Stromal cell of bone marrow (primary cell): ENCODE data around the gene SATB2.

Source experiments
- DNase-seq: peaks from one replicate; pipeline ENCODE4 v3.0.0-alpha.2; 2012; ENCODE audit warnings: low read depth

SATB2 gene

DNA sequence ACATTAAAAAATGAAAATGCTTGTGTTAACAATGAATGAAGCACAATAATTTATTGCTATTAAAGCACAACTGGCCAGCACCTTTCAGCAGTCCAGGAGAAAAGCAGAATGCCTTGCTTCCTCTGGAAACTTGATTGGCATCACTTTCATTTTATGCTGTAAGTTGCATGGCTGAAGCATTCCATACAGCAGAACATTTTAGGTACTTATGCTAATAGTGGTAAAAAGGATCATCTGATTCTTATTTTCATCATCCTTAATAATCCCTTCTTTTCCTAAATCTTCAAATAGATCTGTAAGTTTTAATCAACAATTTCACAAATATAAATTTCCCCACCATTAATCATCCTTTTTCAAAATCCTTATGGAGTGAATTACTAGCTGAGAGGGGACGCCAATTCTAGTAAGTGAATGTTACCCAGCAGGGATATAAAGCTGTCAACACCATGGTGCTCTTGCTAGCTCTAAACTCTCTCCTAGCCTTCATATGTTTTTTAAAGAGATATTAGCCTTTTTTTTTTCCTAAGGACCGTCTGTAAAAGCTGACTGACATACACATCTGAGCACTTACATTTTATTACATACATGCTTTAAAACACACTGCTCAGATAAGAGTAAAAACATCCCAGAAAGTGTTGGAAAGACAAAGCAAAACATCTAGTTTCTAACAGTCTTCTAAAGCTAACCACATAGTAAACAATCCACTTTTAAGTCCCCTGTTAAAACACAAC lies 5.3 kb downstream of the SATB2 start:
- no peak for DNase-seq

DNA sequence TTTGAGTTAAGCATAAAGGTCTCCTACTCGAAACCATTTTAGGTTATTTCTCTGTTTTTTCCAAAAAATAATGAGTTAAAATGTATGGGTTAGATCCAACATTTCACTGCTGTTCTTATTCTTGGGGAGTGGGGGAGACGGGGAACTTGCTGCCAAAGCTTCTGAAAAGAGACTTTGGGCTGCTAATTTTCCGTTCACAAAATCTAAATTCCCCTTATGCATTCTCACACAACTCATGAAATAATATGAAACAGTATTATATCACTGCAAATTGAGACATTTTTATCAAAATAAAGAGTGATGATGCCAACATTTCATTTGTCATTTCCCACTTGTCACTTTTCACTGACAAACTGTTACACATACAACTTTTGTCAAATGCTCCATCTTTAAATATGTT lies 7.8 kb downstream of the SATB2 start:
- DNase-seq = no peak

DNA sequence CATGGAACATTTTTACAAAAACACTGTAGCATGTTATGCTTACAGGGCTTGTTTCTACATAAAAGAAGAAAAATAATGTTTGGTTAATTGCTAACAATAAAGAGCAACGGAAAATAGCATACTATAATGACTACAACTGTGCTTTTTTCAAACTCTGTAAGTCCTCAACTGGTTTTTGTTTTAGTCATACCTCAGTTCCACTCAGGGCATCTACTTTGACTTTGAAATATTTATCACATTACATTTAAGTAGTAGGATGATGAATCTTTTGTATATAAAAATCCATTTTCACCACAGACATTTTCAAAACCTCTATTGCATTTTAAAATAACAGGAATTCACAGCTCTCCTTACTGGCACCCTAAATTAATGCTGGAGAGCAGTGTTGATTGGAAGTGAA lies 8.3 kb downstream of the SATB2 start:
- DNase-seq = no peak

DNA sequence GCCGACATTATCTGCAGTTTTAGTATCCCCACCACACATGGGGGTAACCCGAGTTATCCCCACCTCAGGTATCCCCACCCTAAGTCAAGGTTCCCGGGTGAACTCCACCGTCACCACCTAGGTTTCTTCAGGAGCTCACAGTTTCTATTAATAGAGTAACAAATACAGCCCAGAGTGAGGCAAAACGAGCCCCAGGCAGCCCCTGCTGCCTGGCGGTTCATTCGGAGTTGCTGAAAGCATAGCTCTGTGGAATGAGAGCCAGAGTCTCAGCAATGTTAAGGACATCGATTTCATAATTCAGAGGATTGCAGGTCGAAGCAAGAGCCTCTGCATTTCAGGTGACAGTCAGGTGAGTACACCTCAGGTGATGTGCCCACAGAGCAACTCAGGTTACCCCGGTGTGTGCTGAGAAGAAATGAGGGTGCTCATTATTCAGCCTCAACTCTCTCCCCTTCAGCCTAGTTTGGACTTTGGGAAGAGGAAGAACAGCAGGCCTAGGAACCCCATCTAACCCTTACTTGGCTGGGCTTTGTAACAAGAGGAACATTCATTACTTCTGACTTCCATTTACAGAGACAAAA lies 10.7 kb downstream of the SATB2 start:
- no peak for DNase-seq

DNA sequence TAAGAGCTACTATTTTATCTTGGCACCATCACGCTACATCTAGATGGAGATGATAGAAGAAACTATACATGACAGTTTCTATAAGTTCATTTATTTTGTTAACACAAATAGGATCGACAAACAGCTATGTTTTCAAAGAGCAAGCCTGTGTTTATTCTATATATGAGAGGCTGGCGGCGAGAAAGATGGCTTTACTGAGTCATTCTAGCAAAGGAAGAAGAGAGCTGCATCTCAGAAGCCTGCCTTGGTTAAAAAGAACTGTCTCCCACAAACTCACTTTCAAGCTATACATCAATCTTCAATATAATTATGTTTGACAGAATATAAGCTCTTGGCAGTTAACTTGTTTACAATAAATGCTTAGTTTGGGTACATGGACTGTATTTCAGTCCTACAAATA lies 13.0 kb downstream of the SATB2 start:
- DNase-seq = no peak

DNA sequence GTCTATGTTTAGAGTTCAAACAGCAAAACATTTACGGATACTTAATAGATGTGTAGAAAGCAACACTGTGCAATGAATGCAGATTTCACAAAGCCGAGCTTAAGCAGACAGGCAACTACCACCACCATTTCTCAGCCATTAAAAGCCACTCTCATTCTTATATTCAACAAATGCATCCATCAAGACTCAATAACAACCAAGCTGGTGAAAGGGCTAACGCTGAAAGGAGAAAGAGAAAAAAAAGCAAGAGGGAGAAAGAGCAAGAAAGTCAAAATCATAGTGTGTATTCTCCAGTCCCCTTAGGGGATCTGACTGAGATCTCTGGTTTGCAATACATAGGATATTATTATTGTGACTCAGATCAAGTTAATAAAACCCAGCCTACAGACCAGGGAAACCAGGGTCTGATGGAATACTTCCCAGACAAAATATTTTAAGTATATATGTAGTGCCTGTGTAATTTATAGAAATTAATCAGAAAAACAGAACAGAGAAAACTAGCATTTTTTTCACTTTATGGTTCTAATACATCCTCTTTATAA lies 14.1 kb downstream of the SATB2 start:
- DNase-seq = no peak

DNA sequence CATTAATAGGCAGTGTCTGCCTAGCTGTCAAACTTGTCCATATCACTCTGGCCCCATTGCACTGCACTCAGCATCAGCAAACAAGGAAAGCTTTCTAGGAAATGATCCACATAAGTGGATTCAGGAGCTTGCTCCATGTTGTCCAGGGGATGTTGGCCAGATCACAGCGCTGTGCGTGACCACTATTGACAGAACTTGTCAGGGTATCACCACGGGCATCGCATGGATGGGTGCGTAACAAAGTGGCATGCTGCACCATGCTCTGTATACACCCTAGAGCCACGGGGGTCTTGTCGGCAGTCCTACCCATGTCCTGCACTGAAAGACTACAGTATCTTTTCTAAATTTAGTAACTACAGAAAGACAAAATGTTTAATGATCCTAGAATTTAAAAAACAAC lies 15.6 kb downstream of the SATB2 start:
- no peak for DNase-seq

DNA sequence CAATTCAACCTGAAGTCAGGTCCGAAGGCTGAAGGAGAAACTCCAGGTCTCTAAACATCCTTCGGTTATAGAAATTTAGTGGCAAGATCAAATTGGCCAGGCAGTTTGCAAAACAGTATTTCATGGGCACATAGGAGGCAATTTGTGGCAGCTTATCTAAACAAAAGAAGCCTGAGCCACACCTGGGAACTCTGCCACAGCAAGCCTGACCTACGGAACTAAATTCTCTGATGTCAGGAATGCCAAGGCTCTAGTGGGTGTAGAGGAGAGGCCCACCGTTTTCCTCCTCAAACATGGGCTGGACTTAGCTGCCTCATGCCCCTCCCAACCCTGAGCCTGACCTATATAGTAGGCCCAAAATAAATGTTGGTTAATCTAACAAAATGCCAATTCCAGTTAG lies 16.0 kb downstream of the SATB2 start:
- DNase-seq = no peak

DNA sequence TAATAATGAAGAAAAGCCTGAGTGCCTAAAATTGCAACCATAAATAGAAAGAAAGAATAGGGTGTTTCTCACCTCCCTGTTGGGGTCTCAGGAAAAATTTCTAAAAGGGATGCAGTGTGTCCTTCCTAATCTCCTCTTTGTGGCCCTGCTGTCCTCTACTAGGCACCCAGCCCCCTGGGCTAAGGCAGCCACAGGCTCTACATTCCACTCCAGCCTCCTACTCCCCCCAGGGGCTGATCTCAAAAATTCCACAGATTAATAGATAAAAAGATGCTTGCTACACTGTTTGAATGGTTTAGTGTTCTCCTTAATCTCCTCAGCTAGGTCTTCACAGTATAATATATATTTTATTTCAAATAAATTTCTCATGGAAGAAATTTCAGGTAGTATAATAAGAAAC lies 17.6 kb downstream of the SATB2 start:
- DNase-seq = no peak

DNA sequence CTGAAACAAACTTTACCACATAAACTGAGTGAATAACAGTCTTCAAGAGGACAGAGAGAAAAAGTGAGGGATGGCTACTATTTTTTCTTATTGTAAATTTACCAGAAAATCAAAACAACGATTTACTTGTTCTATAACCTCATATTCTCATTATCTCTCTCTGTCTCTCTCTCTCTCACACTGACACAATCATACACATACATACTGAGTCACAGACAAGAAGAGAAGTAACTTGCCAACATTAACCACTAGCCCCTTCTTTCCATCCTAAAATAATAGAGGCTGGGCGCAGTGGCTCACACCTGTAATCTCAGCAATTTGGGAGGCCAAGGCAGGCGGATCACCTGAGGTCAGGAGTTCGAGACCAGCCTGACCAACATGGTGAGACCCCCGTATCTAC lies 18.2 kb downstream of the SATB2 start:
- no peak for DNase-seq

DNA sequence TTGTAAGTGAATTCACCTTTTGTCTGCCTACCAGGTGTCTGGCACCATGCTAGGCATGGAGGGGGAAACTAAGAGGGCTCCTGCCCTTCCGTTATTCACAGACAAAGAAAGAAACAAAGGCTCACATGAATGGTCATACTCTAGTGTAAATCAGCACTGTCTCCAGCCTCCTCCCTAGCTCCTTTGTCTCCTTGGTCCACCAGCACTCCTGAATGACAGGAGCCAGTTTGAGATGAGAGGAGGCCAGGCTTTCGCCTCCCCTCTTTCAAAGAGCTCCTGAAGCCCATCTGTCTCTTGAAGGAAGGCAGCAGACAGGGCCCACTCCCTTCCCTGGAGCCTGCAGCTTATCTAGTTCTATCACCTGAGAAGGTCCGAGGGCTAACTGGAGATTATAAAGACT lies 18.7 kb downstream of the SATB2 start:
- DNase-seq = no peak

DNA sequence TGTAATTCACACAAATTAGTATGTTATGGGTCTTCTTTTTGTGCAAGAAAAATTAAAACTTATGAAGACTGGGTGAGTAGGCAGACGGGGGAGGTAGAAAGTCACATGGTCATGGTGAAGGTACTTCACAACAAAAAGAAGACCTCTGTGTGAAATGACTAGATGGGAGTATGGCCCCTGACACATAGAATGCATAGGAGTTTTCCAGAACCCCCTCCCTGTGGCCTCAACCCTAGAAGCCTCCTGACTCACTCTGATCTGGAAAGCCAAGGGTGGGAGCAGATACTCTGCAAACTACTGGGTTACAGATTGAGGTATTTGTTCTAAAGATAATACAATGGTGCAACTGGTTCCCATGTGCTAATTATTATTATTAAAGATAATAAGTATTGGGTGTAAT lies 23.2 kb downstream of the SATB2 start:
- DNase-seq = no peak

DNA sequence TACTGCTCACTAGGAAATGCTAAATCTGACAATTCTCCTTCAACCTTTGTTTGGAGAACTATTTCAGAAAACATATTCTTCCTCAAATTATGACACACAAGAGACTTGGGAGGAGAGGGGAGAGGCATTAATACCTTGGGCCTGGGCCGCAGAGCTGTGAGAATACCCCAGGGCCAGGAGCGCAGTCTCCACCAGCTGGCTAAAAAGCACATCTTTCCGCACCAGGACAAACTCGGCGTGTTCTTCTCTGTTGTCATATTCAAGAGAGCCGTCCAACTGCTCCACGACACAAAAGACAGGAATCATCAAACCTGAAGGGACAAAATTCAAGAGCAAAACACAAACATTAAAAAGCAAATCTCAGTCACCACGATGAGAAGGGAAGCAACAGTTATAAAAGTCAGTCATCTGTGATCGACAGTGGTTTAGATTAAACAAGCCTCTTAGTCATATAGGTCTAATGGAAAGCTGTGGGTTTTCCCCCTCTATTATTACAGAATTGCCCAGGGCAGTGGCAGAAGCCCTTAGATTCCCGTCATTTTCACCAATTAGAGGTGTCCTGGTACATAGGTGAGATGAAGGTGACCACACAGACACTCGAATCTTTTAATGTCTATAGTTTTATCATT lies 24.4 kb downstream of the SATB2 start:
- no peak for DNase-seq

DNA sequence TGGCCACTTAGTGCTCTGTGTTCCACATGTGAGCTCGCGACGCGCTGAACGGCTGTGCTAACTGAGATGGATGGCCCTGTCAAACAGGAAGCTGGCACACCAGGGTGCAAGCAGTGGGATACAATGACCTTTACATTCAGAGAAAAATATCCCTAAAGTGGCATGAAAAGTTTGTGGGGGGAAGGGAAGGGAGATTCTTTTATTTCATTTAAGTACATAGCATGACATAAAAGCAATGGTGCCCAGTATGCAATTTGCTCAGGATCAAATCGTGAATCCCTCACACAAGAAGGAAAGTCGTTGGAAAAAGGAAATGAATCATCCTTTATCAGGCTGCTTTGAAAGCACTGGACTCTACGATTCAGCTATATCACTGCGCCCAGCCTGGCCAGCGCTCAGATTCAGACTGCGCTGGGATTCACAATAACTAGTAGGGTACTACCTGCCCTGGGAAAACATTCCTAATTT lies 26.0 kb downstream of the SATB2 start:
- DNase-seq = no peak

DNA sequence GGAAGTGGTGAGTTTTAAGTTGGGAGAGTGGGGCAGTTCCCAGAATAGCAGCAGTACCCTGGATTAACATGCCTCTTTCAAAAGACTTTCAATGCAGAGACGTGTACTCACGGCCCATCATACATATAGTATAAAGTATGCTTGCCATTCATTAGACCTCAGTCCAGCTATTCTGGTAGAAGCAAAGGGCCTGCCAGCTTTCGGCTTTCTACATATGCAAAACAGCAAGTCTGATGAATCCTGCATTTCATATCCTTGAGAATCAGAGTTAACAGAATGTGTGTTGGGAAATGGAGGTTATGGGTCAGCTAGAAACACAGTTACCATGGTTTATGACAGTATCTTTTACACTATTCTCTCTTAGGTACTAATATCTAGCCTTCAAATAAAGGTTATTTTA lies 27.5 kb downstream of the SATB2 start:
- no peak for DNase-seq

DNA sequence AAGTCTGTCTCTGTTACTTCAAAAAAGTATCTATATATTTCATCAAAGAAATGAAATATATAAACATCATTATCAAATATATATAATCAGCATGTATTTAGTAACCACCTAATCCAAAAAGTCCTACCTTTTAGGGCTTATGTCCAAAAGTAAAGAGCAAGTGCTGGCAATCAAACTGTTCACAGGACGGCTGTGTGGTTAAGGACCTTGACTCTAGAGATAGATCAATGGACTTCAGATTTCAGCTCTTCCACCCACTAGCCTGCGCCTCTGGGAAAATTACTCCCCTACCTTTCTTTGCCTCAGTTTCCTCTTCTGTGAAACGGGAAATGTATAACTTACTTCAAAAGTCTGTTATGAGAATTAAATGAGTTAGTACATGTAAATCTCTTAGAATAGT lies 29.4 kb downstream of the SATB2 start:
- no peak for DNase-seq

DNA sequence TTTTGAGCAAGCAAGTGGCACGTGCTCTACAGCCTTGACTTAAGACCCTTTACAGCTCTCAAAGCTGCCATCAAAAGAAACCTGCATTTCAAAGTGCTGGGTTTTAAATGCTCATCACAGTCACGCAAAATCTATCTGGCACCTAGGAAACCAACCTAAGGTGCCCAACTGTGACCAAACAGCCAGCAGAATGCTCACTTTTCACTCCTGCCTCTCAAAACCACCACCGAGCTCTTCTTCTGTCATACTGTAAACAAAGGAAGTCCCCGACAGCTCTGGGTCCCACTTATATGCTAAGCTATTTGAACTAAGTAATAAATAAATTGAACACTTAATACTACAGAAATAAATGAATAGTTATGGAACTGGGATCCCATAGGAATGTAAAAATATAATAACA lies 33.6 kb downstream of the SATB2 start:
- DNase-seq = no peak

DNA sequence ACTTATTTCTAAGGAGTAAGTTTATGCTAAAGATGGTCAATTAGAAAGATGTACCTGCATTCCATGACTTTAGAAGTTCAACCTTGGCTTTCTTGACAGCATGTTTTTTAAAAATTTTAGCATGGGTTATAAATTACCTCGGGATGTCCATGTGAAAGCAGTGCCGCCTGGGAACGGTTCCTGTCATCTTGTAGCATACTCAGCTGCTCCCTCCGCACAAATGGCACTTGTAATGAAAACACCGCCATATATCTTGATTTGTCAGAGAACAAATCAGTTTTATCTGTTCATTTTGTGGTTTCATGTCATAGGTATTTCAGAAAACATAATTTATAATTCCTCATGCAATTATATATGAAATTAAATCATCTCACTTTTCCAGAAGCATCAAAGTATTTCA lies 38.3 kb downstream of the SATB2 start:
- DNase-seq = no peak

DNA sequence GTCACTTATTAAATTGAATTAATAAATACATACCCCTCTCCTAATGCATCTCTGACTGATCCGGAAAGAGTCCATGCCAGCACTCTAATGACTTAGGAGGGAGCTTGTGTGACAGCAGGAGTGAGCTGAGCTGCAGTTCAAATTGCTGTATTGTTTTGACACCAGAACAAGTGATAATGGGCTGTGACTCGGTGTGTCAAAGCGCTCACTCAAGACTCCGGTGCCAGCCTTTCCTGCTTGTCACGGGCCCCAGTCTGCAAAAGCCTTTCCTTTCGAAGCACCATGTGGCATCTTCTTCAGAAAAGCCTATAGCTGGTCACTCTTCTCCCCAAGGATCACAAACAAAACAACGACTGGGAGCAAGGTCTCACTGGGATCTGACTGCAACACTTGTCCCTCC lies 43.3 kb downstream of the SATB2 start:
- no peak for DNase-seq

DNA sequence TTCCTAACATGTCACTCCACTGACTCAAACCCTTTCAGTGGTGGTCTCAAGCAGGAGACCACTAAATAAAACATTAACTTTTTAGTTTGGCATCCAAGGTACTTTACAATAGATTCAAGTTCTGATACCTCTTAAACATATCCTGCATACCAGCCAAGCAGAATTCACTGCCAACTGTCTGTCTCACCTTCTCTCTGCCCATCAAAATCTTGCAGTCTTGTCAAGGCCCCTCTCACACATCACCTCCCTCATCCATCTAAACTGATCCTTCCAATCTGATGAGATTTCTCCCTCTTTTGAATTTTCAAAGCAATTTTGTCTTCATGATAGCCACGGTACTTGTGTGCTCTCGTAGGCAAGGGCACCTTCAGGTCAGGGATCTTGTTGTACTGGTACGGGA lies 43.7 kb downstream of the SATB2 start:
- DNase-seq = no peak

DNA sequence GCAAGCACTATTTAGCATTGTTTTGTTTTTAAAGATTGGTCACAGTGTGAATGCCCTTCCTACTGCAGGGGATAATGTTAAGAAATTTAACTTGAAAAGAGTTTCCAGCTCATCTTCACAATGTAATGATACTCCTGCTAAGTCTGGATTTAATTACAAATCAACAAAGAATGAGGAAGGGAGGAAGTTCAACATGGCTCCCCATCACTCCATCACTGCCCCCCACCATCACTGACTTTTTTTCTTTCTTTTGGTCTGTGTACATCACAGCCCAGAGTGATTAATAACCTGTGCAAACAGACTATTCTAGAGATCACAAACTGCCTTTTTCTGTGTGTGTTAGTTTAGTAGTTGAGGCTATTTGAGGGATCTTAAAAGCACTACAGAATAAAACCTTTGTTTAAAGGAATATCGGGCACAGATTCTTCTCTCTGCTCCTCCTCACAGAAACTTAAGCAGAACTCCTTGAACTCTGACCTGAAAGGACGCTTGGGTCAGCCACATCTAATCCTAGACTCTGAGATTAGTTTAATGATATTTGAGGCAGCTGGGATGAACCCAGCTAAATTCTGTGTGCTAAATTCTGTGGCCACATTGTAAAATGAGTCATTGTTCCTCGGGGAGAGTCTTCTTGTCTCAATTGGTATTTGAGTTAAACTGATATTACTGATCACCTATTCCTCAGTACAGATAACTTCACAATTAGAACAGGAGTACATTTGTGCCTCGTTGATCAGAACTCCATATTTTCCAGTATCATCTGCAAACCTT lies 47.8 kb downstream of the SATB2 start:
- no peak for DNase-seq

DNA sequence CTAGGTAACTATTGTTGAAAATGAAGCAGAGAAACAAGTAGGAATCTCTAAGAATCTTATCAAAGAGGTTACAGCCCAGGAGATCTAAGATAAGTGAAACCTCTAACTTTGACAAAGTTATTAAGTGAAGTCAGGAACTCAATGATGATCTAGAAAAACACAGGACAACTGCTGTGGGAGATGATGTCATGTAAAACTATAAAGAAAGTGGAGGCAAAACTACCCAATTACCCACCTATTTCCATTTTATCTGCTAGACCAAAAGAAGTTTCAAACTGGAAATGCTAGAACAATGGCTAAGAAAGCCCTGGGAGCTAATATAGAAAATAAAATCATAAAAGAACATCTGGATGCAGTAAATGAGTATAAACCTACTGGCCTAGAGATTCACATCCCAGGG lies 50.3 kb downstream of the SATB2 start:
- DNase-seq = no peak

DNA sequence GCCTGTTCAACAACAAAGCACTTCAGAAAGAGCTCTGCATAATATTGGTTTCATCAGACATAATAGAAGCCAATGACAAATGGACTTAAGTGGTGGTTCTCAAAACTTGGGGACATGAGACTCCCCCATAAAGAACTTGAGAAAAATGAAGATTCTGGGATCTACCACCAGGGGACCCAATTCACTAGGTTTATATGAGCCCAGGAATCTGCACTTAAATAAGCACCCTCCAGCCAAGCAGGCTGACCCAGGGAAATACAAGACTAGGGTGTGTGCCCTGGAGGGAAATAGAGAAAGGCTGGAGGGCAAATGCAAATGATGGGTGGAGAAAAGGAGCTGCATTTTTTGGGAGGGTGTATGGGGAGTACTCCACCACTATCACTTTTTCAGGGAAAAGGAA lies 52.5 kb downstream of the SATB2 start:
- DNase-seq = peak; percentile 6
